Activated naive CD8-positive, alpha-beta T cell treated with anti-CD3 and anti-CD28 coated beads, Interleukin-2, amount 50 U/mL, for 16 hours (primary cell): ENCODE measurements around the gene ICAM1.
A peak's percentile ranks its signal among the peaks of the same experiment; 100 is the strongest.

Source experiments
- DNase-seq: peaks from one replicate; pipeline ENCODE4 v3.0.0-alpha.2; 2020; ENCODE audit warnings: low read depth, low spot score

Gene ICAM1

DNA sequence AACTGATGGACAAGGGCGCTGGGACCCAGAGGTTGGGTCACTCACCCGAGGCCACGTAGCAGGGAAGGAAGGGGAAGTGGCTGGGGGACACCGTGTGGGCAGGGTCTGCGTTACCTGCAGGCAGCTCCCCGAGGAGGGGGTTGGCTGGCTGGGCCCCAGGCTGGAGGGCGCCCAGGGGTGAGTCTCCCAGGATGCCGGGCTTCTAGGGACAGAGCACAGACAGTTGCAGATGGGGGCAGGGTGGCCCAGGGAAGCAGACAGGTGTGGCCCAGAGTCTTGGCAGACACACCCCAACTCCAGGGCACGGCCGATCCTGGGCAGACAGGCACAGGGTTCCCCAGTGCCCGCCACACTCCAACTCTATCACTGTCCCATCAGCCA, 50.5 kb downstream of the ICAM1 start:
- DNase-seq, result no peak

DNA sequence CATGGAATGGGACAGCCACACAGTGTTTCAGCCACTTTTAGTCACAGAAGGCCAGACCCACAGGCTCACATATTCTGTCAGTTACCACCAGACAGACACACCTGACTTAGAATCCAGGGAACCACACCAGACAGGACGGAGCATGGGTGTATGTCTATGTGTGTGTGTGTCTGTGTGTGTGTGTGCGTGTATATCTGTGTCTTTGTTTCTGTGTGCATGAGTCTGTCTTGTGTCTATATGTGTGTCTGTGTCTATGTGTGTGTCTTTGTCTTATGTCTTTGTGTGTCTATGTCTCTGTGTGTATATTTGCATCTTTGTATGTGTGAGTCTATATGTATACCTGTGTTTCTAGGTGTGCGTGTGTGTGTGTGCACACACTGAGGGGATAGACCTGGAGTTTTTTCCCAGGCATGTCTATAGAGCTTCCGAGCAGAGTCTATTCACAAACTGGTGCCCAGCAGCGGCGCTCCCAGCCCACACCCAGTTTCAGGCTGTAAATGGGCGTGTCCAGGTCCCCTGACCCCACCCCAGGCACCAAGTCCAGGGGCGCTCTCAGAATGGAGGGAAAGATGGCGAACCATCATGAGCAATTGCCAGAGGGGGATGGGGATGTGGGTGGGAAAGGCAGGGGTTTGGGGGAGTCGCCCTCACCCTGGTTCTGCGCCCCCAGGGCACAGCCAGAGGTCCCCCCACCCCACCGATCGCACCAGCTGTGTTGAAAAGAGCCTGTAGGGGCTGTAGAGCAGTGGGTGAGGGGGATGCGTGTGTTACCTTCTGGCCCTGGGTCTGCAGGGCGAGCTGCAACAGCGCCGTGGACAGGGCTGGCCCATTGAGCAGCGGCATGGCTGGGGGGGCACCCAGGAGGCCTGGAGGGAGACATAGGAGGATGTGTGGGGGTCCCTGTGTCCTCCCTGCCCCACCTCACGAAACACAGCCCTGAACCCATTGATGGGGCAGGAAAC, 51.2 kb downstream of the ICAM1 start:
- no peak for DNase-seq

DNA sequence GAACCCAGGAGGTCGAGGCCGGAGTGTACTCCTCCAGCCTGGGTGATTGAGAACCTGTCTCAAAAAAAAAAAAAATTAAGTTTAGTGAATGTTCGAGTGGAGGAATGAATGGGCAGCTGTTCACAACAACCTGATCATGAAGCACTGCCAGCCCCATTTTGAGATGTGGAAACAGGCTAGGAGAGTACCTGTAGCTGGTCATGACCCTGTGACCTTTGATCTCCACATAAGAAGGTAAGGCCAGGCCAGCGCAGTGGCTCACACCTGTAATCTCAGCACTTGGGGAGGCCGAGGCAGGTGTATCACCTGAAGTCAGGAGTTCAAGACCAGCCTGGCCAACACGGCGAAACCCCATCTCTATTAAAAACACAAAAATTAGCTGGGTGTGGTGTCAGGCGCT, 54.8 kb downstream of the ICAM1 start:
- DNase-seq, result no peak

DNA sequence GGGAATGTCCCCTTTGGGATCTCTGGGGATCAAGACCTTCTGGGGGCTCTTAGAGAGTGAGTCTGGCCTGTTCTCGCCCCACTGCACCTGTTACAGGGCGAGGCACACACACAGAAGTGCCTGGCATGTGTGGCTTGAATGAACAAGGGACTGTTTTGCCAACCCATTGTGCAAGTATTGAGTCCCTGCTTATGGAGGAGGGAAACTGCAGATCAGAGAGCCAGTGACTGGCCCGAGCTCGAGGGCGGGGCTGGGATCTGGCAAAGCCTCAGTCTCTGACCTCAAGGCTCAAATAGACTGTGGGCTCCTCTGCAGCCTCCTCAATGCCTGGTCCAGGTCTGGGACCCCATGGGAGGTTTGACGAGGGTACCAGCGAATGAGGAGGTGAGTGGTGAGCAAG, 56.9 kb downstream of the ICAM1 start:
- no peak for DNase-seq

DNA sequence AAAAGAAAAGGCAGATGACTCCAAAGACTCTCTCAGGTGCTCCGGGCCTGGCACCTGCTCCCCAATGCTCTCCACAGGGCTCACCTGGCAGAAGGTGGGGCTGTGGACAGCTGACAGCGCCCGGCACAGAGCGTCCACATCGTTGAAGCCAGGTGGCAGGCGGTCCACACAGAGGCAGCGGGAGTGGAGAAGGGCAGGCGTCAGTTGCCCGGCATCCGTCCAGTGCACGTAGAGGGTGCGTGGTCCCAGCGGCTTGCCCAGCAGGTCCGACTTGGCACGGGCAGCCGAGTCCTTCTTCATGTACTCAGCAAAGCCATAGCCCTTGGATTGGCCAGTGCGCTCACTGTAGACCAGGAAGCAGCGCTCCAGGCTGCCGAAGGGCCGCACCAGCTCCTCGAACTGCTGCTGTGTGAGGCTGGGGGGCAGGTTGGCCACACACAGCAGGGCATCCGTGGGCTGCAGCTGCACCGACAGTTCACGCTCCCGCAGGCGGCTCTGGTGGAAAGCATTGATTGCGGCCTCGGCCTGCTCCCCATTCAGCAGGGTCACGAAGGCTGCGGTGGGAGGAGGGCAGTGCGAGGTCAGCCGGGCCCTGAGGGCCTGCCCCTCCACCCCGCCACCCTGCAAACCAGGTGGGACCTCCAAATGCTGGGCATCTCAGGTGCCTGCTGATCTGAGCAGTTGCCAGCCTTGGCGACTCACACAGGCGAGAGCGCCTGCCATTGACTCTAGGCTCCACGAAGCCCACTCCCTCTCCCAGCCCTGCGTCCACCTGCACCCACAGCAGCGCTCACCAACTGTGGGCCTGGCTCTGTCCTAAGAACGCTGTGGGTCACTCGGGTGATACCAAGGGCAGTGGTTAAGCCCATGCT, 57.9 kb downstream of the ICAM1 start:
- no peak for DNase-seq

DNA sequence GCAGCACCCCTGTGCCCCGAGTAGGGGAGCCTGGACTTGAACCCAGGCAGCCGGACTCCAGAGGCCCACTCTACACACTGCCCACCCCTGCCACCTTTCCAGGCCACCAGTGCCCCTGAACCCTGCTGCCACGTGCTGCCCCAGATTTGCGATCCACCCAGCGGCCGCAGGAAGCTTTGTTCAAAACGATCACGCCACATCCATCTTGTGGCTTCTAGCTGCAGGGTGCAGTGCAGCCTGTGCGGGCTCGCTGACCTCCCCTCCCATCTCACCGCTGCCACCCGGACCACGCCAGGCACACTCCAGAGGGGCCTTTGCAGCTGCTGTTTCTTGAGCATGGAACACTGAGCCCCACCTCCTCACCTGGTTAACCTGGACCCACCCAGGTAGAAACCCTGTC, 58.6 kb downstream of the ICAM1 start:
- no peak for DNase-seq

DNA sequence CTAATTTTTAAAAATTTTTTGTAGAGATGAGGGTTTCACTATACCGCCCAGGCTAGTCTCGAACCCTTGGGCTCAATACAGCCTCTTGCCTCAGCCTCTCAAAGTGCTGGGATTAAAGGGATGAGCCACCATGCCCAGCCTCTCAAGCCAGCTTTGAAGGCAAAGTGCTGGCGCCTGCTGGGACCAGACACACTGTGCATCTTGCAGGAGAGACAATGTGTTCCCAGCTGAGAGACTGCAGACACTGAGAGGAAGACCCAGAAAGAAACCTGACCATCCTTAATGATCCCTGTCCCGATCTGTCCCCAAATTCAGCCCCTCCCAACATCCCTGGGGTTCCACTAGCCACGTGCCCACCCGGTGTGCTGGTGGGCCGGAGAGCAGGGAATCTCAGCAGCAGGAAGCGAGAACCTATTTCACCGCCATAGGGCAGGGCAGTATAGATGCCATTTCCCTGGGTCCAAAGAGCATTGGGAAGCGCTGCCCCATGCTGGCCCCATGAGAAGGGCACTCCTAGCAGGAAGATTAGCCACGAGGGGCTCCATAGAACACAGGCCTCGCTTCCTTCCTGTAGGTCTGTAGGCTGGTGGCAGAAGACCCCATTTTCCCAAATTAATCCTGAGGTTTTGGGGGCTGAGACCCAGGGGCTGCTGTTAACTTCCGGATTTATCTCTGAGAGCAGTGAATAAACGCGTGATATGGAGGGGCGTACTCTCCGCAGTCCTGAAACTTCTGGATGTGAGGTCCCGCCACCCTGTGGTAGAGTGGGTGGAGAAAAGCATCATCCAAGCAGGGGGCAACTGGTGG, 61.4 kb downstream of the ICAM1 start:
- no peak for DNase-seq

DNA sequence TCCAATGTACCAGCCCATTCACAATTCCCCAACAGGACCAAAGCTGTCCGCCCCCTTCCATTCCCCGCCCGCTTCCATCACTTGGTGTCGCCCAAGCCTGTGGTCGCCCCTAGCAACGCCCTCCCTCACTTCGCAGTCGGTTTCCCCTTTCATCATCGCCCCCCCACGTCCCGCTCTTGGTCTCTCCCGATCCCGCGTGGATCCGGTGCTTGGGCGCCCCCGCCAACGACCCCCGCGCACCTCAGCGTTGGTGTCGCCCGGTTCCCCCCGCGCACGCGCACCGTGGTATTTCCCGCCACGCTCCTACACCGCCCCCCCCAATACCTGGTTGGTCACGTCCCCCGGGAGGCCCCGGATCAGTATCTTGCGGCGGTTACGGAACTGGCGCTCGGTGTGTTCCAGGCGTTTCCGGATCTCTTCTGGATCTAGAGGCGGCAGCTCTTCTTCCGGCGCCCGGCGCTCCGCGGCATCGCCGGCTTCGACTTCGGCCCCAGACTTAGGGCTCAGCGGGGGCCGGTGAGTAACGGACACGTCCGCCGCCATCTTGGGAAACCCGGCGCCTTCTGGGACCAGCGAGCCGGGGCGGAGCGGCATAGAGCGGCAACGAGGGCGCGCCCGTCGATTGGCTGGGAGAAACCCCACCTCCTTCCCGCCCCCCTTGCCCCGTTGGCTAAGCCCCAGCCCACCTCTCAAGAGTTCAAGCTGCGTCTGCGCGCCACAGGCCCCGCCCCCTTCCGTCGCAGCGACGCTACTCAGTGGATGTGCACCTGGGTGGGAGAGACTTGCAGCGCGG, 62.2 kb downstream of the ICAM1 start, which contains the start of gene RAVER1:
TSS of gene RAVER1 (minus strand) at position 565 of the 793 bp plus-strand sequence. CDS start at position 543, 22 bp downstream.
- peak; percentile 96 for DNase-seq

DNA sequence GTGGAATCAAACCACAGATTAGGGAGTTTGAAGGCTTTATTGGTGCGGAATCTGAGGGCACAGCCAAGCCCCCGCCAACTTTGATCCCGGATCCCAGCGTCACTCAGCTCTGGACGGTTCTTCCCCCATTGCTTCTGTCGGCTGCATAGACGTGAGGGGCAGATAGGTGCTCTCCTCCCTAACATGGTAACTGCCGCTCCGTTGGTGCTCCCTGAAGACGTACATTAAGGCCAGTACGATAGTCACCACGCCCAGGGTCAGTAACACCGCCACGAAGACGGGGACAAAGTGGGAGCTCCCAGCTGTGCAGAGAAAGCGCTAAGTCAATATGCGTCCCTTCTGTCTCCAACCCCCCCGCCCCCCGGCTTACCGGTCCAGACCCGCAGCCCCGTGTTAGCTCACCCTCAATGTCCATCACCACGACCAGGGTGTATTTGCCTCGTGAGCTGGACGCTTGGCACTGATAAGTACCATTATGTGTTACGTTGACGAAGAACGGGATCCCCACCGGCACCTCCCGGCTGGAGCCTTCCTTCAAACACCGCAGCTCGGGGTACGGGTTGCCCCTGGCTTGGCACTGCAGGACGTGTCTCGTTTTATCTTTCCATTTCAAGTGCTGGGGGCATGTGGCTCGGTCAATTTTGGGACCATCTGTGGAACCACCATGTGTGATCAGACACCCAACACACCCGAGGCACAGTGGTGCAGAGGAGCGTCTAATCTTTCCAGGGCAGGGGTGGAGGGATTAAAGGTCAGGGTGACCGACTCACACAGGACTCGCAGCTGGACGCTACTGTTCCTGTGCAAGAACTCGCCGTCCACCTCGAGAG, 63.1 kb downstream of the ICAM1 start:
- no peak for DNase-seq

DNA sequence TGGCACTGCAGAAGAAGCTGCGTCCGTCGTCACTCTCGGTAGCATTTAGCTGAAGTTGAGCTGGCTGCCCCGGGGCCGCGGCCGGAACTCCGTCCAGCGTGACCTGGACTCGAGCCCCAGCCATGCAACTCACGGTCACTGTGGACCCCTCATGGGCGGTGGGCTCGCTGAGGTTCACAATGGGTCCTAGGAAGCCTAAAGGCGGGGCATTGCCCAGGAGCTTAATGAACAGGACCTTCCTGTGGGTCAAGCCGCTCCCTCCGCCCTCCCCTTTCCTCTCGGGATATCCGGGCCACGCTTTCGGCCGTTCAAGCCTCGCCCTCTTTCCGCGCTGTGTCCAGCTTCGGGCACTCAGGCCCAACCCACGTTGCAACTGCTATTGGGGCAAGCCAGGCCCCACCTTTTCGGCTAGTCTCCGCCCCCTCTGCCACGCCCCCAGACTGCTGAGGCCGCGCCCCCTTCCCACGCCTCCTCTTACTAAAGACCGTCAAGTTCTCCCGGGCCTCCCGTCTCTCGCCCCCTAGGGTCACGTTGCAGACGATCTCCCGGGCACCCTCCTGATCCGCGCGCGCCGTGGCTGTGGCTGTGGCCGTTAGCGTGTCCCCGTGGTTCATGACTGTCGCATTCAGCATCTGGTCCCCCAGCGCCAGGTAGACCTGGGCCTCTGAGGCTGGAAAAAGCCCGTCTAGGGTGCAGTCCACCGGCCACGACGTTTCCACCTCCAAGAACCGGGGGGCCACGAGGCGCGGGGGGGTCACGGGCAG, 63.9 kb downstream of the ICAM1 start:
- DNase-seq, result no peak

DNA sequence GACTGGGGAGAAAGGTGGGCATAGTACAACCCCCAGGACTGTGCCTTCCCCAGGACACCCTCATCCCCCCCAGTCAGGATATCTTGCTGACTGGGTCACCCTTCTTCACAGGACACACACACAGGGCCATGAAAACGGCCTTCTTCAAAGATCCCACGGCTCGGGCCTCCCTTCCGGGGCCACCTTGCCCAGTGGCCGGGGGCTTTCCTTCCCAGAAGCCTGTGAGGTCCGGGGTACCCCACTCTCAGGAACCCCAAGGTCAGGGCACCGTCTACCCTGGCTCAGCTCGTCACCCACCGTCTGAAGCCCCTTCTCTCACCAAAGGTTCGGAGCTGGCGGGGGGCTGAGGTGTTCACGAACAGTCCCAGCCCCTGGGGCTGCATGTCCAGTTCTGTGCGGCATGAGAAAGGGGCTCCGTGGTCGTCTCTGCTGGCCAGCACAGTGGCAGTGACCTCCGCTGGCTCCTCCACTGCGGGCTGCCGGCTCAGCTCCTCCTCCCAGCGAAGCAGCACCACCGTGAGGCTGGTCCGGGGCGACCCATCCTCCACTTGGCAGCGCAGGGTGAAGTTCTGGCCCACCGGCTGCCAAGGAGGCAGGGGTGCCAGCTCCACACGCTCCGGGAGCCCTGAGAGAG, 64.5 kb downstream of the ICAM1 start:
- no peak for DNase-seq
